Peyer's patch (tissue), 4 donors: Measurements from ENCODE around the gene PRR27.

ENCODE experiments used
- POLR2A ChIP-seq, 2 donors: fragments of 450-650 bp; IDR thresholded peaks; one replicate each; pipeline ENCODE4 v1.5.1; 2017; ENCODE audit warnings: antibody characterized with exemption in 2 of 2, mild to moderate bottlenecking in 2 of 2, moderate library complexity in 2 of 2
- TF ChIP-seq, protein P1 (sequence below), 6 experiments: fragments of 450-650 bp in 4 of 6; fragments of 200-600 bp in 2 of 6; sonication (generic) in 1 of 6; IDR thresholded peaks; one replicate each; pipeline ENCODE4 v1.5.1; 2017 to 2019; ENCODE audit warnings: antibody characterized with exemption in 6 of 6, mild to moderate bottlenecking in 3 of 6, moderate library complexity in 1 of 6

DNA sequence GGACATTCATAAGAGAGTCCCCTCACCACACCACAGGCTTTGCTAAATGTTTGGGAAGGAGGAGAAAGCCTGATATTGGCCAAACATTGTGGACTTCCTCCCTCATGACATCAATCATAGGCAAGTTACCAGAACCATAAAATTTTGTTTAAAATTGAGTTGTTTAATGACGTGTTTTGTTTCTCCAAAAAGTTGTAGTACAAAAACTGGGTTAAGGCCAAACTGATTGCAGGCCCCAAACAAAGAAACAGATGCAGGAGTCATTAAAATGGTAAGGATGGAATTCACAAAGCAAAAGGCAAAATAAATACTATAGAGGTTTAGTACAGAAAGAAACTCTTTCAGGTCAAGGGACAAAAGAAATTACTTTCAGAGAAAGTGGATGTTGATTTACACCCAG, 37.6 kb downstream of the PRR27 start:
- TF ChIP-seq, protein P1, sequence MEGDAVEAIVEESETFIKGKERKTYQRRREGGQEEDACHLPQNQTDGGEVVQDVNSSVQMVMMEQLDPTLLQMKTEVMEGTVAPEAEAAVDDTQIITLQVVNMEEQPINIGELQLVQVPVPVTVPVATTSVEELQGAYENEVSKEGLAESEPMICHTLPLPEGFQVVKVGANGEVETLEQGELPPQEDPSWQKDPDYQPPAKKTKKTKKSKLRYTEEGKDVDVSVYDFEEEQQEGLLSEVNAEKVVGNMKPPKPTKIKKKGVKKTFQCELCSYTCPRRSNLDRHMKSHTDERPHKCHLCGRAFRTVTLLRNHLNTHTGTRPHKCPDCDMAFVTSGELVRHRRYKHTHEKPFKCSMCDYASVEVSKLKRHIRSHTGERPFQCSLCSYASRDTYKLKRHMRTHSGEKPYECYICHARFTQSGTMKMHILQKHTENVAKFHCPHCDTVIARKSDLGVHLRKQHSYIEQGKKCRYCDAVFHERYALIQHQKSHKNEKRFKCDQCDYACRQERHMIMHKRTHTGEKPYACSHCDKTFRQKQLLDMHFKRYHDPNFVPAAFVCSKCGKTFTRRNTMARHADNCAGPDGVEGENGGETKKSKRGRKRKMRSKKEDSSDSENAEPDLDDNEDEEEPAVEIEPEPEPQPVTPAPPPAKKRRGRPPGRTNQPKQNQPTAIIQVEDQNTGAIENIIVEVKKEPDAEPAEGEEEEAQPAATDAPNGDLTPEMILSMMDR (IDR thresholded peaks at IDR 0.05): no peak
- no peak for TF ChIP-seq POLR2A (IDR thresholded peaks at IDR 0.05)
